H9 (cell line): ENCODE data around the gene MR1. TPM values are rescaled to one million over a fixed set of nuclear protein-coding genes. Genes with fewer than 3 reads are reported as not detected.

Experiments
- DNase-seq: peaks from one replicate; pipeline ENCODE4 v3.0.0-alpha.2; 2017
- H2AFZ ChIP-seq: one replicate; pipeline ENCODE4 v1.6.1; 2013; ENCODE audit warnings: mild to moderate bottlenecking, low read length, control low read depth, moderate library complexity
- H2AK5ac ChIP-seq: 2 replicates; pipeline ENCODE4 v1.6.1; 2013; ENCODE audit warnings: low read length, control low read depth, mixed read lengths; ENCODE audit not compliant: insufficient read length
- H2BK120ac ChIP-seq: one replicate; pipeline ENCODE4 v1.6.1; 2013; ENCODE audit warnings: low read depth, mild to moderate bottlenecking, low read length, control low read depth, inconsistent platforms; ENCODE audit not compliant: poor library complexity, severe bottlenecking
- H2BK12ac ChIP-seq: 2 replicates; pipeline ENCODE4 v1.6.1; 2013; ENCODE audit warnings: low read length, control low read depth, mixed read lengths, low read depth; ENCODE audit not compliant: insufficient read length
- H2BK15ac ChIP-seq: 2 replicates; pipeline ENCODE4 v1.6.1; 2013; ENCODE audit warnings: low read depth, low read length, control low read depth
- H2BK20ac ChIP-seq: one replicate; pipeline ENCODE4 v1.6.1; 2013; ENCODE audit warnings: low read depth, mild to moderate bottlenecking, low read length, control low read depth, inconsistent platforms; ENCODE audit not compliant: poor library complexity, severe bottlenecking
- H2BK5ac ChIP-seq: 2 replicates; pipeline ENCODE4 v1.6.1; 2013; ENCODE audit warnings: low read length, control low read depth, mixed read lengths; ENCODE audit not compliant: insufficient read length
- H3K14ac ChIP-seq: 2 replicates; pipeline ENCODE4 v1.6.1; 2013; ENCODE audit warnings: low read length, control low read depth; ENCODE audit not compliant: insufficient read depth
- H3K18ac ChIP-seq: 2 replicates; pipeline ENCODE4 v1.6.1; 2013; ENCODE audit warnings: low read depth, mild to moderate bottlenecking, mixed read lengths, low read length, control low read depth; ENCODE audit not compliant: insufficient read length
- H3K23ac ChIP-seq: 2 replicates; pipeline ENCODE4 v1.6.1; 2013; ENCODE audit warnings: low read length, control low read depth, mixed read lengths, low read depth; ENCODE audit not compliant: insufficient read length
- H3K23me2 ChIP-seq: 2 replicates; pipeline ENCODE4 v1.6.1; 2013; ENCODE audit warnings: low read depth, mild to moderate bottlenecking, mixed read lengths, low read length, control low read depth; ENCODE audit not compliant: insufficient read length, poor library complexity, severe bottlenecking
- H3K27ac ChIP-seq: 2 replicates; pipeline ENCODE4 v1.5.1; 2013; ENCODE audit warnings: low read length, control low read depth, mixed read lengths, low read depth; ENCODE audit not compliant: insufficient read length
- H3K27me3 ChIP-seq: 2 replicates; pipeline ENCODE4 v1.6.1; 2013; ENCODE audit warnings: low read length, control low read depth, inconsistent platforms; ENCODE audit not compliant: insufficient read depth
- H3K4ac ChIP-seq: 2 replicates; pipeline ENCODE4 v1.6.1; 2013; ENCODE audit warnings: low read depth, mild to moderate bottlenecking, control low read depth, inconsistent platforms, low read length, moderate library complexity
- H3K4me1 ChIP-seq: 2 replicates; pipeline ENCODE4 v1.6.1; 2013; ENCODE audit warnings: low read length, control low read depth, inconsistent platforms; ENCODE audit not compliant: insufficient read depth
- H3K4me2 ChIP-seq: 2 replicates; pipeline ENCODE4 v1.6.1; 2013; ENCODE audit warnings: low read length, control low read depth, mixed read lengths; ENCODE audit not compliant: insufficient read length, insufficient read depth
- H3K56ac ChIP-seq: 2 replicates; pipeline ENCODE4 v1.6.1; 2013; ENCODE audit warnings: low read depth, mild to moderate bottlenecking, mixed read lengths, low read length, control low read depth; ENCODE audit not compliant: insufficient read length
- H3K79me1 ChIP-seq: 2 replicates; pipeline ENCODE4 v1.6.1; 2013; ENCODE audit warnings: low read depth, mild to moderate bottlenecking, moderate library complexity, low read length, control low read depth, inconsistent platforms; ENCODE audit not compliant: insufficient read depth, poor library complexity, severe bottlenecking
- H3K79me2 ChIP-seq: 2 replicates; pipeline ENCODE4 v1.6.1; 2013; ENCODE audit warnings: low read length, control low read depth, inconsistent platforms; ENCODE audit not compliant: insufficient read depth
- H3K9ac ChIP-seq: 2 replicates; pipeline ENCODE4 v1.6.1; 2013; ENCODE audit warnings: low read length, control low read depth, mixed read lengths; ENCODE audit not compliant: insufficient read length; ENCODE audit errors: extremely low read depth
- H3K9me3 ChIP-seq: one replicate; pipeline ENCODE4 v1.6.1; 2013; ENCODE audit warnings: low read depth, low read length, inconsistent platforms; ENCODE audit not compliant: control insufficient read depth
- H3T11ph ChIP-seq: one replicate; pipeline ENCODE4 v1.6.1; 2013; ENCODE audit warnings: mild to moderate bottlenecking, low read length, control low read depth, inconsistent platforms
- H4K20me1 ChIP-seq: one replicate; pipeline ENCODE4 v1.6.1; 2013; ENCODE audit not compliant: control insufficient read depth, insufficient read length, insufficient read depth
- H4K5ac ChIP-seq: 2 replicates; pipeline ENCODE4 v1.6.1; 2013; ENCODE audit warnings: low read depth, mild to moderate bottlenecking, mixed read lengths, low read length, control low read depth; ENCODE audit not compliant: insufficient read length
- H4K8ac ChIP-seq: replicated peaks from 2 replicates; pipeline ENCODE4 v1.6.1; 2013; ENCODE audit warnings: low read length, control low read depth, mixed read lengths, low read depth; ENCODE audit not compliant: insufficient read length
- H4K91ac ChIP-seq: 2 replicates; pipeline ENCODE4 v1.6.1; 2013; ENCODE audit warnings: low read depth, mild to moderate bottlenecking, moderate library complexity, mixed read lengths, low read length, control low read depth; ENCODE audit not compliant: insufficient read length
- H3K27ac Mint-ChIP-seq, 3 experiments: 2 replicates in 2 of 3; 3 replicates in 1 of 3; pipeline ENCODE4 v1.8.0; 2020 to 2021; ENCODE audit warnings: mixed read lengths in 3 of 3, mild to moderate bottlenecking in 1 of 3, moderate library complexity in 1 of 3
- H3K27me3 Mint-ChIP-seq: 2 replicates; pipeline ENCODE4 v1.8.0; 2021; ENCODE audit warnings: low read depth, mild to moderate bottlenecking, moderate library complexity, mixed read lengths
- H3K36me3 Mint-ChIP-seq, 3 experiments: 2 replicates in 2 of 3; 3 replicates in 1 of 3; pipeline ENCODE4 v1.8.0; 2020 to 2021; ENCODE audit warnings: low read depth in 3 of 3, mixed read lengths in 3 of 3; ENCODE audit not compliant: insufficient read depth in 1 of 3
- H3K4me1 Mint-ChIP-seq, 2 experiments: 2 replicates each; pipeline ENCODE4 v1.8.0; 2020; ENCODE audit warnings: mixed read lengths in 2 of 2
- H3K4me3 Mint-ChIP-seq, 2 experiments: 2 replicates in 1 of 2; 3 replicates in 1 of 2; pipeline ENCODE4 v1.8.0; 2020 to 2021; ENCODE audit warnings: mild to moderate bottlenecking in 2 of 2, mixed read lengths in 2 of 2, moderate library complexity in 1 of 2
- H3K9me3 Mint-ChIP-seq, 2 experiments: 2 replicates in 1 of 2; 3 replicates in 1 of 2; pipeline ENCODE4 v1.8.0; 2020; ENCODE audit warnings: mild to moderate bottlenecking in 2 of 2, mixed read lengths in 2 of 2, moderate library complexity in 1 of 2
- CTCF ChIP-seq: fragments of 200-600 bp; sonication (generic); conservative IDR thresholded peaks from 3 replicates; pipeline ENCODE4 v1.8.0; 2021; ENCODE audit warnings: antibody characterized with exemption, mild to moderate bottlenecking
- WGBS: extraction: QIAGEN DNeasy Blood & Tissue Kit; methylation state at CpG from one replicate; pipeline ENCODE4 v1.1.7; 2013; ENCODE audit warnings: missing lambda C conversion rate, low lambda C conversion rate, mixed read lengths; ENCODE audit not compliant: insufficient read length; ENCODE audit errors: extremely low coverage; 5-methylcytosine and 5-hydroxymethylcytosine counted together
- total RNA-seq: library from RNA; stranded (reverse); gene quantifications from 2 replicates; pipeline ENCODE4 v1.2.1, GENCODE V29; 2021

Gene MR1
- total RNA-seq, 1 experiment from 2014 or later, result 0.02 TPM

- H2BK20ac ChIP-seq, result no peak overlapping the region
- no peak overlapping the region for H3K23ac ChIP-seq
- H3K18ac ChIP-seq, result no peak overlapping the region
- H4K20me1 ChIP-seq, result no peaks in the 10 kb centered on the region
- H2BK120ac ChIP-seq, result no peak overlapping the region
- no peak overlapping the region for H2AK5ac ChIP-seq
- no peak overlapping the region for H4K5ac ChIP-seq
- no peak overlapping the region for H3K14ac ChIP-seq
- no peak overlapping the region for H3K4ac ChIP-seq
- no peak overlapping the region for H3K27ac ChIP-seq
- H2AFZ ChIP-seq, result no peak overlapping the region
- H3K9me3 ChIP-seq, result no peaks in the 10 kb centered on the region
- no peaks in the 10 kb centered on the region for H3K79me1 ChIP-seq
- Mint-ChIP-seq H3K27ac (no peak overlapping the region), H3K9me3 (no peaks in the 10 kb centered on the region), H3K4me1 (peaks cover 33 to 43% of the 10 kb centered on the region in 2 experiments), H3K4me3 (no peak overlapping the region), H3K27me3 (peaks cover 3% of the 10 kb centered on the region), H3K36me3 (peaks cover 0 to under 1% (median 0%) of the 10 kb centered on the region in 3 experiments; a peak in 2 of 7 replicates)
- H3K27me3 ChIP-seq, result no peaks in the 10 kb centered on the region
- H3K4me1 ChIP-seq, result peaks cover 2% of the 10 kb centered on the region; the same call in 1 of the 2 replicates
- H4K91ac ChIP-seq, result no peak overlapping the region
- H2BK15ac ChIP-seq, result no peak overlapping the region
- H3K4me2 ChIP-seq, result no peak overlapping the region
- no CpG with 5 or more reads among the region's 4 CpGs for WGBS
- no peak overlapping the region for H3K56ac ChIP-seq
- no peak overlapping the region for H4K8ac ChIP-seq
- H3K79me2 ChIP-seq, result no peaks in the 10 kb centered on the region
- no peak for DNase-seq
- no peaks in the 10 kb centered on the region for H3K23me2 ChIP-seq
- TF ChIP-seq CTCF, result no peak
- no peak overlapping the region for H3K9ac ChIP-seq
- no peak overlapping the region for H2BK12ac ChIP-seq
- H2BK5ac ChIP-seq, result no peak overlapping the region
- H3T11ph ChIP-seq, result no peak overlapping the region
Measured at GRCh38 chr1:181079920-181080319, 46.1 kb downstream of the MR1 start.
